UCSD-AML1 (cell line): ENCODE data around the gene UBE2L5.
"Not testable (repeated sequence)": the region's sequence is repeated elsewhere in the genome, so short reads cannot be mapped to it uniquely, and the experiment has no call there.

Experiments
- DNase-seq: peaks from one replicate; lab custom pipeline; 2025; ENCODE audit not compliant: unreplicated experiment; lab: John Stamatoyannopoulos, UW

The UBE2L5 gene

DNA sequence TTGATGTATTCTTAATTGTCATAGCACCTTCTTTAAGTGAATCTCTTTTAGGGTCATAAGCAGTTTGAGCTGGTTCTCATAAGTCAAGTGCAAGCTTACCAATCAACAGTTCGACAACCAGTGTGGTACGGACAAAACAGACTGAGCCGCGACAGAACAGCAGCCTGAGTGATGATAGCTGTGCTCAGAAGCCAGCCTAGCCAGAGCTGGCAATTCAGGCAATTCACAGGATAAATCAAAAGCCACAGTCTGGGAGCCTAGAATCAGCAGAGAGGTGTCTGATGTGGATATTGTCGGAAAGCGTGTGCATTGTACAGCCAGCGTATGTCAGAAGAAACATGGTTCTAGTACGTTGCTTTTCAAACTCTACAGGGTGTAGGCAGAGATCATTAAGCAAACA is 14.9 kb downstream of the UBE2L5 start:
- DNase-seq = no peak

DNA sequence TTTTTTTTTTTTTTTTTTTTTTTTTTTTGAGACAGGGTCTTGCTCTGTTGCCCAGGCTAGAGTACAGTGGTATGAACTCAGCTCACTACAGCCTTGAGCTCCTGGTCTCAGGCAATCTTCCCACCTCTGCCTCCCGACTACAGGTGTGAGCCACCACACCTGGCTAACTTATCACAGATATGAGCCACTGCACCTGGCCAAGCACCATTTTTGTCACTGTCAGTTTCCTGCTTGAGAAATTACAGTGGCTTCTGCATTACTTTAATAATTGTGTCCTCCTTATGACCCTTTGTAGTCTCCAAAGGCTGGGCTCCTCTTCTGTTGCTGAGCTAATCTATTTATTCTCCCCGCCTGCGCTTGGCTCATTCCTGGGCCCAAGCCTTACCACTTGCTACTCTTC is 16.0 kb downstream of the UBE2L5 start:
- DNase-seq = no peak

DNA sequence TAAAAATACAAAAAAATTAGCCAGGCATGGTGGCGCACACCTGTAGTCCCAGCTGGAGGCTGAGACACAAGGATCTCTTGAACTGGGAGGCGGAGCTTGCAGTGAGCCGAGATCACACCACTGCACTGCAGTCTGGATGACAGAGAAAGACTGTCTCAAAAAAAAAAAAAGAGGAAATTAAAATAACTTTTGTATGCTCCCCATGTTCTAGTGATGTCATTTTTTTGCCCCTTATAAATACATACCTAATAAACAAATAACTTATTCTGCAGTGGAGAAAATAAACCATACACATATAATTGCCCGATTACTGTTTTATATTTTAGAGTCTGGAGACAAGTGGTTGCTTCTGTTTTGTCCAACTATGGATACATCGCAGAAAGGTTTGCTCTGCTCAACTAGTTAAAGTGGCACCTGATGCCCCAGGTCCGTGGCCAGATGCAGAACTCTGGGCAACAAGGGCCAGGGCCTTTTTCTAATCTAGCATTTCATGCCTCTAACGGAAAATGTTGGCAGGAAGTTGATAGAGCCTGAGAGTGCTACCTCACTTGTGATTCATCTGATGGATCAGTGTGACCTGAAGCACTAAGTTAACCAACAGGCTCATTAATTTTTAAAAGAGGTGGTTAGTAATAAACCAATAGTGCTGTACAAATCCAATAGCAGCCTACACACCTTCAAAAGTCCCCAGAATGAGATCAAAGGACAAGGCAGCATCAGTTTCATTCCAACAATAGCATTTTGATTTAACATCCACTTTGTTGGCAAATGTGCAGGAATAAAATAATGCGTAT is 18.8 kb downstream of the UBE2L5 start:
- DNase-seq = no peak

DNA sequence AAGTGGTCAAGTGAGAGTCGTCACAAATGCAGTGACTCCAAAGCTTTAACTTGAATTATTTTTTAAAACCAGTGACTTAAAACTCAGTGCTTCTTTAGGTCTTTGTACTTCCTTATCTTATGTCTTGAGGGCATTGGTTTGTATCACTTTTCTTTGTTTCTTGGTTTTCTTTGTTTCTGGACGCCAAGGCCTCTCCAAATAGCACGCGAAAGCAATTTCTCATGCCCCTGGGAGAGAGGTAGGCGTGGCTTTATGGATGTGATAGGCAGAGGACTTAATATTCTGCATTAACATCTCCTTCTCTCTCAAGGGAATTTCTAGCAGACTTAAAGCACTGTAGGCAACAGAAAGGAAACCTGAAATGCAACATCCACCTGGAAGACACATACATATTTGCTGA is 20.6 kb downstream of the UBE2L5 start:
- no peak for DNase-seq

DNA sequence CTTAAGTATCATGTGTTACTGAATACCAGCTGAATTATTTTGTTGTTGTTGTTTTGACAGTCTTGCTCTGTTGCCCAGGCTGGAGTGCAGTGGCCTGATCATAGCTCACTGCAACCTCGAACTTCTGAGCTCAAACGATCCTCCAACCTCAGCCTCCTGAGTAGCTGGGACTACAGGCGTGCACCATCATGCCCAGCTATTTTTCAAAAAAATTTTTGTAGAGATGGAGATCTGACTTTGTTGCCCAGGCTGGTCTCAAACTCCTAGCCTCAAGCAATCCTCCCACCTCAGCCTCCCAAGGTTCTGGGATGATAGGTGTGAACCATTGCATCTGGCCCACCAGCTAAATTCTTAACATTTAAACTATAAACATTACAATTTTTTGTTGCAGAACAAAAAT is 21.2 kb downstream of the UBE2L5 start:
- DNase-seq = not testable (repeated sequence)

DNA sequence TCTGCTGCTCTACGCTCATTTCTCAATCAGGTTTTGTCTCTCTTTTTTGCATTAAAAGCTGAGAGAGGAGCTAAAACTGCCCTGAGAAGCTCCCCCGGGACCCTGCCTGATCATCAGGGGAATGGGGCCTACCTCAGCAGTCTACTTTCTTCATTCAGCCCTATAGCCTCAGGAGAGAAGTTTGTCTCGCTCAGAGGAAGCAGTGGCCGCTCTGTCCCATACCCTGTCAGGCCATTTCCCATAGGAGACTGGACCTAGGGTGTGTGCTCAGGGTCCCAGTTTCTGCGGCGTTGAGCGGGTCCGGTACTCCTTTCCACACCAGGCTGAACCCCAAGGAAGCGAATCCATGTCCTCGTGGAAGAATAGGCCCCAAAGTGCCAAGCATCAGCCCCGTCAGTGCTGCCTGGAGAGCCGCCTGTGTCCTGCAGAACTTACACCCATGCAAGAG is 21.7 kb downstream of the UBE2L5 start:
- no peak for DNase-seq

DNA sequence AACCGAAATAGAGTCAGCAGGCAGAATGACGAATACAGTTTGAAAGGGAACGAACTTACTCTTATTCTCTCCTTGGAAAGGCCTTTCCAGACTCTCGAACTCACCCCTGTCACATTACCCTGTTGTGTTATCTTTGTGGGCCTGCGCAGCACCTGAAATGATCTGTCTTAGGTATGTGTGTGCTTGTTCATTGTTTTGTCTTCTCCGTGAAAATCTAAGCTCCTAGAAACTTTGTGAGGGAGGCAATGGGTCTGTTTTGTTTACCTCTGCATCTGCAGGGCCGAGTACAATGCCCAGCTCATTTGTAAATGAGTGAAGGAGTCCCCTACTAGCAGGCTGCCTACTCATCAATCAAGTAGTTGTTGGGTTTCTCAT is 23.8 kb downstream of the UBE2L5 start:
- no peak for DNase-seq

DNA sequence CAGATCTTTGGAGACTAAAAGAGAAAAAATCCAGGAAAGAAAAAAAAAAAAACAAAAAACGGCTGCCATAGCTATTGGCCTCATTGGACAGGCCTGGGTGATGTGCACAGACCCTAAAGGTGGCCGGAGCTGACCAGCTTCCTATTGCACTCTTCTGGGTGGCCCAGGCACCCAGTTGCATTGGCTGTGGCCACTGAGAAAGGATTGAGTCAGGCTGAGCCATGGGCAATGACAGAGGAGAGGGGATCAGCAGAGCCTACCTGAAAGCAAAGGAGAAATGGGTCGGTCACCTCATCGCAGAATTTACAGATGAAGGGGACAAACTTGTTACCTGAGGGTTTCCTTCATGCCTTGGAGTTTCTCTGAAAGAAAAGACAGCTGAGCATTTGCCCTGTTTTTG is 26.1 kb downstream of the UBE2L5 start:
- DNase-seq = no peak

DNA sequence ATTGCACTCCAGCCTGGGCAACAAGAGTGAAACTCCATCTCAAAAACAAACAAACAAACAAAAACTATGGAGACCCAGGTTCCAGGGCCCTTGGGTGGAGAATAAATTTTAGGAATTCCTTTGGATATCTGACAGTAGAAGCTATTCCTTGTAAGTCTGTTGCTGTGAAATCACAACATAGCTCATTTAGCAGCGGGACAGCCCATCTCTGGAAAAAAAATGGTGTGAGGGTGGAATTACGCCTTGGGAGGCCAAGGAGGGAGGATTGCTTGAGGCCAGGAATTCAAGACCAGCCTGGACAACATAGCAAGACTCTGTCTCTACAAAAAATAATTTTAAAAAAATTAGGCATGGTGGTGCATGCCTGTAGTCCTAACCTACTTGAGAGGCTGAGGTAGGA is 27.8 kb downstream of the UBE2L5 start:
- no peak for DNase-seq

DNA sequence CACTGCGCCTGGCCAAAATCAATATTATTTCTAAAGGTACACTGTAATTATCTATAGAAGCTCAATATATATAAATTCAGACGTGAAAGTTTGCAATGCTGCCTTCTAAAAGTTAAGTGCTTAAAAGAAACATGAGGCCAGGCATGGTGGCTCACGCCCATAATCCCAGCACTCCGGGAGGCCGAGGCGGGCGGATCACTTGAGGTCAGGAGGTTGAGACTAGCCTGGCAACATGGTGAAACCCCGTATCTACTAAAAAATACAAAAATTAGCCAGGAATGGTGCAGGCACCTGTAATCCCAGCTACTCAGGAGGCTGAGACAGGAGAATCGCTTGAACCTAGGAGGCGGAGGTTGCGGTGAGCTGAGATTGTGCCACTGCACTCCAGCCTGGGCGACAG is 29.2 kb downstream of the UBE2L5 start:
- DNase-seq = not testable (repeated sequence)

DNA sequence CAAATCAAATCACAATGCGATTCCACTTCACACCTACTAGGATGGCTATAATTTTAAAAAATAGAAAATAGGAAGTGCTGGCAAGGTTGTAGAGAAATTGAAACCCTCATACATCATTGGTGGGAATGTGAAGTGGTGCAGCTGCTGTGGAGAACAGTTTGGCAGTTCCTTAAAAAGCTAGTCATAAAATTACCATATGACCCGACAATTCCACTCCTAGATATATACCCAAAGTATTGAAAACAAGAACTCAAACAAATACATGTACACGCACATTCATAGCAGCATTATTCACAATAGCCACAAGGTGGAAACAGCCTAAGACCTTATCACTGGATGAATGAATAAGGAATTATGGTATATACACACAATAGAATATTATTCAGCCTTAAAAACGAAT is 31.4 kb downstream of the UBE2L5 start:
- no peak for DNase-seq

DNA sequence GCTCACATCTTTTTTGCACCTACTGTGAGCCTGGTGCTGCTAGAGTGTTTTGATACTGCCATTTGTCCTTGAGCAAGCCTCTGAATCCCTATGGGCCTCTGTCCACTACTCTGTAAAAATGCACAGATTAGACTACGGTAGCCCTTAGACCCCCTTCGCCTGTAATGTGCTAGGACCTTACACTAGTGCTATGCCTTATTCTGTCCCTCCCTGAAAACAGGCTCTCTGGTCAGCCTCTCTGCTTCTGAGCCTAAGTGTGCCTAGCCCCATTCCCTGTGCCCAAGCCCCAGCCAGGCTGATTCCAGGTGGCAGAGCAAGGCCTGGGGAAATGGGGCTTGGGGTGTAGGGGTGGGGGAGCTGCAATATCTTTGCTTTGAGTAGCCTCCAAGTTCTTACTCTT is 32.7 kb downstream of the UBE2L5 start:
- DNase-seq = no peak

DNA sequence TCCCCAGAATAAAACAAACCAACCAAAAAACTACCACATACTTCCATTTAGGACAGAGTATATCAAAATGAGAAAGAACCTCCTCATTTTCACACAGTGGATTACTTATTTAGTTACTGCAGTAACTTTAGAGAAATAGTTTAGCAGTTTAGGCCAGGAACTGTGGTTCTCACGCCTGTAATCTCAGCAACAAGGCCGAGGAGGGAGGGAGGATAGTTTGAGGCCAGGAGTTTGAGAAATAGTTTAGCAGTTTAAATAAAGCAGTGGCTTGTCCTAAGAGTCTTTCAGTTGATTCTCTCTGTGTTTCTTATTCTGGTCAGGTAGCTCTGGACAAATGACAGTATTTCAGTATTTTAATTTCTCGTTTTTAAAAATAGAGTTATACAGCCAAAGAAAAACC is 34.0 kb downstream of the UBE2L5 start:
- DNase-seq = no peak

DNA sequence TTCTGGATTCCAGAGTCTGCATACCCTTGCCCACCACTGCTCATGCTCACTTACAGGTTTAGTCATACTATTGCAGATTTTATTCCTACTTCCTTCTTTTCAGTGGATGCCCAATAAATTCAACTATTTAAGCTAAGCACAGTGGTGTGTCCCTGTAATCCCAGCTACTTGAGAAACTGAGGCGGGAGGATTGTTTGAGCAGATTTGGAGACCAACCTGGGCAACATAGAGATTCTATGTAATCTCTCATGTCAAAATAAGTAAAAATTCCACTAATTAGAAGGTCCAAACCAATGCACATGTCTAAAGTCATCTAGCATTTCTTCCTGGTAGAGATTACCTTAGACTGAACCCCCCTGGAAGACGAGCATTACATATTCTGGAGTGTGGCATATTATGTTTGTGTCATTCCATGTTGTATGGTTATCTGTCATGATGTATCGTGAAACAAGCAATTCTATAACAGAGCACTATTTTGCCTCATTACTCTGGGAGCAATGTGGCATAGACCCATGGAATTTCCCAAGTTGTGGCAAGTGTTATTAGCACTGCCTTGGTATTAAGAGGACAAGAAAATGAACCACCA is 35.1 kb downstream of the UBE2L5 start:
- no peak for DNase-seq

DNA sequence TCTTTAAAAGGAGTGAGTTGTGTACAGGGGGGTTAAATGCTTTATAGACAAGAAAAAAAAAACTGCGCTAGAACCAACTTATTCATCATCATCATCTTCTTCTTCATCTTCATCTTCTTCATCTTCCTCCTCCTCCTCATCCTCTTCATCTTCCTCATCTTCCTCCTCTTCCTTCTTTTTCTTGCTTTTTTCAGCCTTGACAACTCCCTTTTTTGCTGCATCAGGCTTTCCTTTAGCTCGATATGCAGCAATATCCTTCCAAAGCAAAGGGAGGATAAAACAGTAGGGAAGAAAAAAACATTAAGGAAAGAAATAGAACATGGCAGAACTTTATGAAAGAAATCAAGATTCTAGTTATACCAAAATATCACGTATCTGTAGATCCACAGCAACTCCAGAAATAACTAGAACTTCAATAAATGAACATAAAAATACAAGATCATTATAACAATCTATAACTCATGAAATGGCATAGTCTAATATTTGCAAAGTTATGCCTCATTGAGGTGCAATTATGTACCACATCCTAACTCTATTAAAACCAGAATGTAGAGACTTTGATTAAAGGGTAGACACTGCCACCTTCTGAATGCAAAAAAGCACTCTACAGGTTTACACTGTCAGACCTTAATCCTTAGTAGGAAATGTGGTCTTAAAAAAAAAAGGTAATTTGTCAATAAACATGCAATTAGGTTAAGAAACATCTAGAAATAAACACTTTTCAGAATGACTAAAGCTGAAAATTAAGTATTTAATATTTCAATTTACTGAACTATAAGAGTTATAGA is 39.2 kb downstream of the UBE2L5 start:
- not testable (repeated sequence) for DNase-seq

DNA sequence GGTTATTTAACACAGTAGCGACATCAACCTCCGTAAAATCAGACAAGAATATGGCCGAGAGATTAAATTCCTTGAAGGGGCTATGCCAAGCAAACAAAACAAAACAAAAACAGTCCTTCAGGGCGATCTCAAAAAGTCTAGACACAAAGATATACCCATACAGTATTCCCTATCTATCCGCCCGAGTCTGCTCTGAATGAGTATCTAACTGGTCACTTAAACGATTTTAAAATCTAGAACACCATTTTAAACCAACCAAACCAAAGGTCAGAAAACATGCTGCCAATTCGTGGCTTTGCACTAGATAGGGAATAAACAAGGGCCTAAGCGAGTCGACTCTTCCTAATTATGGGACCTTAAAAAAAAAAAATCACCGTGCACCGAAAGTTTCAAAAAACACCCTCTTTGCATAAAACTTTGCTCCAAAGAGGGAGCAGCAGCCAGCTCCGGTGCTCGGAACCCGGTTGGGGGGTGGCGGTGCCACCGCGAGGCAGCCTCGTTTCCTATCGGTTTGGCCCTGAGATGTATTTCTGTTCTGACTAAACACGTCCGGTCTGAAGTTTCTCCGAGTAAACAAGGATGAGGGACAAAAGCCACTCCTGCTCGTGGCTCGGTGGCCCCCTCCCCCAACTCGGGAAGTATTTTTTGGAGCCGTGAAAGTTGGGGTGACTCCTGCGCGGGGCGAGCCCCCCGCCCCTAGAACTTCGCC is 41.6 kb downstream of the UBE2L5 start:
- DNase-seq = peak; percentile 81

DNA sequence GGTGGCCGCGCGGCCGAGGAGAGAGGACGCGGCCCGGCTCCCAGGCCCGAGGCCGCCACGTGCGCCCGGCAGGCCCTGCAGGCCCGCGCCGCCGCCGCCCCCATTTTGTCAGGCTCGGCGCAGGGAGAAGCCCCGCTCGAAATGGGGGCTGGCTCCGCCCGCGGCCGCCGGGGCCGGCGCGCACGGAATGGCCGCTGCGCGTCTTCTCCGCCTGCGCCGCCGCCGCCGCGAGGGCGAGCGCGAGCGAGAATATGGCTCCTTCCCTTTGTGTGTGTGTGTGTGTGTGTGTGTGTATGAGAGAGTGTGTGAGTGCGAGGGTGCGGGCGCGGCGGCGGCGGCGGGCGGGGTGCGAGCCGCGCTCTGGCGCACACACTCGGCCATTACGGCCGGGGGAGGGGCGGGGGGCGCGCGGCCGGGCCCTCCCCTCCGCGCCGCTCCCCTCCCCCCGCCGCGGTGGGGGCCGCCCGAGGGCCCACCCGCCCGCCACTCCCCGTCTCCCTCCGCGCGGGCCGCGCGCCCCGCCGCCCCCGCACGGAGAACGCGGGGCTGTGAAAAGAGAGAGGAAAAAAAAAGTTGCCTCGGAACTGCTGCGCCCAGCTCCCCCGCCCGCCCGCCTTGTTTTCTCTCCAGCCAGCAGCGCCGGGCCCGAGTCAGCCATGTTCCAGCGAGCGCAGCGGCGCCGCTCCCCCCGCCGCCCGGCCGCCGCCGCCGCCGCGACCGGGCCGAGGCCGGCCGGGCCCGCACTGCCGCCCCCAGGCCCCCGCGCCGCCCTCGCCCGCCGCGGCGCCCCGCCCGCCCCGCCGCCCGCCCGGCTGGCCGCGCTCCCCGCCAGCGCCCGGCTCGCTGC is 42.4 kb downstream of the UBE2L5 start:
- peak; percentile 82 for DNase-seq

DNA sequence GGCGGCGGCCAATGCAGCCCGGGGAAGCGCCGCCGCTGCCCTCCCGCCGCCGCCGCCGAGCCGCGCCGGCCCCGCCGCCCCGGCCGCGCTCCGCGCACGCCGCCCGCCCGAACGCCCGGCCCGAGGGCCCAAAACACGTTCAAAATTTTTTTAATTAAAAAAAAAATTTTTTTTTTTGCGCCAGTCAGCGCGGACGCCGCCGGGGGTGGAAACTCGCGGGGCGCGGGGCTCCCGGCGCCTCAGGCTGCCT is 43.0 kb downstream of the UBE2L5 start:
- DNase-seq = no peak

DNA sequence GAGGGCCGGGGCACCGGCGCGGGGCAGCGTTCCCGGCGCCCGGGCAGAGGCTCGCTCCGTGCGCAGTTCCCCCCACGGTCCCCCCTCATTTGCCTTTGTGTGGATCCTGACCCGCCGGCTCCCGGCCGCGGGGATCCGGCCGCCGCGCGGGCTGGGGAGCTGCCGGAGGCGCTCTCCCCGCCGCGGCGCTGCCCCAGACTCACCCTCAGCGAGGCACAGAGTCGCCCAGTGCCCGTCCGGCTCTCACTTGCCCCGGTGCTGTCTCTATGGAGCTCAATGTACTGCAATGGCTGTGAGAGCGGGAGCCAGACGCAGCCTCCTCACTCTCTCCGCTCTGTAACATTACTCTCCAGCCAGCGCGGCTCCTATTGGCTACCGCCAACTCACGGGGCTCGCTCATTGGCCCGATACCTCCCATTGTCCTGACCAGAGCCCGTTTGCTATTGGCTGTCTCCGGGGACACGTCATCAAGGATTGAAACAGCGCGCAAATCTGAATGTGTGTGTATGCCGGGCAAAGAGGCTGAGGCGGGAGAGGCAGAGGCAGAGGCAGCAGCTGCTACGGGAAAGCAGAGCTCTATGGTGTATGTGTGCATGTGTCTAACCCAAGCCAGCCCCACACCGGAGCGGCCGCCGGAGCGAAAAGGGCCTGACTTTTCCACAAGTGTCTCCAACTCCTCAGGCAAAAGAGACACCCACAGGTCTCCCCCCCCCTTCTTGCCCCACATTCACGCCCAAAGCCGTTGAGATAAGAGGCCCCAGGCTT is 43.5 kb downstream of the UBE2L5 start, which contains the start of gene HMGB1:
TSS of gene HMGB1 (minus strand) at position 344 of the 765 bp plus-strand sequence. CDS start 2,256 bp downstream, outside the sequence.
- peak; percentile 94 for DNase-seq

DNA sequence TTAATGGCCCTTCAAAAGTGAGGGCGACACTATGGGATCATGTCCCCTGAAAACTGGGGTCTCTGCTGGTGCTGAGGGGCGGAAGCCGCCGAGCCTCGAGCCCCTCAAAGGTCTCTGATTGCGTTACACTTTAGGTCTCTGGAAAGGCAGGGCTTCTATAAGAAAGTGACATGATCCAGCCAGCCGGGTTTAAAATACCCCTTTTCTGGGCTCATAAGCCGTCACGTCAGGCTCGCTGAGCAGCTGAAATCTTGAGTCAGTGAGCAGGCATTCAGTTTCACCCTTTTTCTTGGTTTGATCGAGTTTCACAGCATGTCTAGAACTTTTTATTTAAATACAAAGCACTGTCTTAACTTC is 44.0 kb downstream of the UBE2L5 start:
- no peak for DNase-seq
